OCI-LY7 (cell line): ENCODE measurements around the gene PARL. TPM values are rescaled to one million over a fixed set of nuclear protein-coding genes. Genes with fewer than 3 reads are reported as not detected.

Experiments used
- BruUV-seq: library from RNA; stranded (reverse); fragments of 400-500 nt; replicated peaks from 2 replicates; lab custom pipeline; 2021; lab: Mats Ljungman, UMichigan
- CTCF ChIA-PET: fragments of 300-600 bp; sonication (Branson Sonifier 250); formaldehyde crosslinking; loops from one replicate; lab custom pipeline; 2022; ENCODE audit warnings: antibody characterized with exemption; ENCODE audit not compliant: unreplicated experiment; lab: Charles Lee
- POLR2A ChIA-PET: fragments of 300-600 bp; sonication (Branson Sonifier 250); formaldehyde crosslinking; loops from one replicate; lab custom pipeline; 2022; ENCODE audit warnings: antibody characterized with exemption; lab: Charles Lee
- DNase-seq: peaks from one replicate; pipeline ENCODE4 v3.0.0-alpha.2; 2015; ENCODE audit warnings: low spot score
- H2AFZ ChIP-seq: fragments of 200-600 bp; sonication (generic), shearing (Covaris generic); 2 replicates; pipeline ENCODE4 v1.6.1; 2014; ENCODE audit warnings: mild to moderate bottlenecking, antibody characterized with exemption, low read length, moderate library complexity
- H3K27ac ChIP-seq: fragments of 200-600 bp; sonication (generic); 2 replicates; pipeline ENCODE4 v1.5.1; 2014; ENCODE audit warnings: mixed run types, low read depth, mild to moderate bottlenecking, moderate library complexity, low read length, inconsistent platforms; ENCODE audit not compliant: poor library complexity, severe bottlenecking
- H3K36me3 ChIP-seq: fragments of 200-600 bp; sonication (generic); 2 replicates; pipeline ENCODE4 v1.6.1; 2014; ENCODE audit warnings: mild to moderate bottlenecking, antibody characterized with exemption, low read length, moderate library complexity, mixed read lengths; ENCODE audit not compliant: insufficient read depth
- H3K4me1 ChIP-seq: fragments of 200-600 bp; sonication (generic); 2 replicates; pipeline ENCODE4 v1.5.1; 2014; ENCODE audit warnings: mild to moderate bottlenecking, low read length; ENCODE audit not compliant: insufficient read depth, poor library complexity, severe bottlenecking
- H3K4me2 ChIP-seq: fragments of 200-600 bp; sonication (generic); 2 replicates; pipeline ENCODE4 v1.6.1; 2014; ENCODE audit warnings: mild to moderate bottlenecking, low read length
- H3K4me3 ChIP-seq: fragments of 200-600 bp; sonication (generic); 2 replicates; pipeline ENCODE4 v1.5.1; 2014; ENCODE audit warnings: mild to moderate bottlenecking, low read depth, low read length; ENCODE audit not compliant: poor library complexity, severe bottlenecking
- H3K79me2 ChIP-seq: fragments of 200-600 bp; sonication (generic); 2 replicates; pipeline ENCODE4 v1.6.1; 2016; ENCODE audit warnings: low read depth, mild to moderate bottlenecking, low read length, moderate library complexity, mixed read lengths; ENCODE audit not compliant: insufficient read depth
- H3K9me2 ChIP-seq: fragments of 200-600 bp; sonication (generic); 2 replicates; pipeline ENCODE4 v1.6.1; 2016; ENCODE audit warnings: mild to moderate bottlenecking, low read length, mixed read lengths; ENCODE audit not compliant: insufficient read depth
- H3K9me3 ChIP-seq: fragments of 200-600 bp; sonication (generic); 2 replicates; pipeline ENCODE4 v1.6.1; 2014; ENCODE audit warnings: mild to moderate bottlenecking, mixed run types, low read length, mixed read lengths
- H4K20me1 ChIP-seq: fragments of 200-600 bp; sonication (generic); 2 replicates; pipeline ENCODE4 v1.6.1; 2014; ENCODE audit warnings: mild to moderate bottlenecking, antibody characterized with exemption, low read length, moderate library complexity, mixed read lengths; ENCODE audit not compliant: insufficient read depth
- EZH2phosphoT487 ChIP-seq: fragments of 200-600 bp; sonication (generic); IDR thresholded peaks from 2 replicates; pipeline ENCODE4 v1.6.1; 2018; ENCODE audit warnings: low read depth, borderline replicate concordance, mild to moderate bottlenecking, mixed run types, antibody characterized with exemption, low read length, moderate library complexity, mixed read lengths
- intact Hi-C: fragments of 100-400 bp; cut with micrococcal nuclease; formaldehyde crosslinking; loops from one replicate; pipeline ENCODE4 v1.10.0; 2022; ENCODE audit not compliant: unreplicated experiment
- total RNA-seq, 2 experiments: library from RNA; depleted of rRNA in 1 of 2; stranded (reverse); fragments of >200 nt in 1 of 2; shearing (Covaris generic) in 1 of 2; gene quantifications; 2 replicates each; pipeline ENCODE4 v1.2.3, GENCODE V29; 2014 to 2022
- TF ChIP-seq, protein P1 (sequence below): fragments of 200-600 bp; sonication (generic); conservative IDR thresholded peaks from 2 replicates; pipeline ENCODE4 v1.5.1; 2014; ENCODE audit warnings: mild to moderate bottlenecking, antibody characterized with exemption, low read length, moderate library complexity, mixed read lengths

PARL gene
- total RNA-seq, 2 experiments from 2014 or later: 43.5 to 69.3 TPM

DNA sequence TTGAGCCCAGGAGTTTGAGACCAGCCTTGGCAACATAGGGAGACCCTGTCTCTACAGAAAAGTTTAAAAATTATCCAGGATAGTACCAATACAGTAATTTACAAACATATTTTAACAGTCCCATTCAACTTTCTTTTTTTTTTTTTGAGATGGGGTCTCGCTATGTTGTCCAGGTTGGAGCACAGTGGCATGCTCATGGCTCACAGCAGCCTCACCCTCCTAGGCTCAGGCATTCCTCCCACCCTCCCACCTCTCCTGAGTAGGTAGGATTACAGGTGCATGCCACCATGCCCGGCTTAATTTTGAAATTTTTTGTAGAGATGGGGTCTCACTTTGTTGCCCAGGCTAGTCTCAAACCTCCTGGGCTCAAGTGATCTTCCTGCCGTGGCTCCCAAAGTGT, 46.8 kb downstream of the PARL start:
- H3K4me3 ChIP-seq: no peak overlapping the region
- no peak for DNase-seq
- H3K9me2 ChIP-seq: no peaks in the 10 kb centered on the region
- ChIA-PET POLR2A (no interaction called here), CTCF (no interaction called here)
- H3K4me1 ChIP-seq: no peaks in the 10 kb centered on the region
- no peaks in the 10 kb centered on the region for H3K79me2 ChIP-seq
- intact Hi-C loops: no loop called here
- no peak overlapping the region for H3K4me2 ChIP-seq
- H3K27ac ChIP-seq: no peak overlapping the region
- H4K20me1 ChIP-seq: no peaks in the 10 kb centered on the region
- no peak overlapping the region for H2AFZ ChIP-seq
- no TSS peak for BruUV-seq
- H3K9me3 ChIP-seq: no peaks in the 10 kb centered on the region
- TF ChIP-seq EZH2phosphoT487: no peak
- TF ChIP-seq, protein P1, sequence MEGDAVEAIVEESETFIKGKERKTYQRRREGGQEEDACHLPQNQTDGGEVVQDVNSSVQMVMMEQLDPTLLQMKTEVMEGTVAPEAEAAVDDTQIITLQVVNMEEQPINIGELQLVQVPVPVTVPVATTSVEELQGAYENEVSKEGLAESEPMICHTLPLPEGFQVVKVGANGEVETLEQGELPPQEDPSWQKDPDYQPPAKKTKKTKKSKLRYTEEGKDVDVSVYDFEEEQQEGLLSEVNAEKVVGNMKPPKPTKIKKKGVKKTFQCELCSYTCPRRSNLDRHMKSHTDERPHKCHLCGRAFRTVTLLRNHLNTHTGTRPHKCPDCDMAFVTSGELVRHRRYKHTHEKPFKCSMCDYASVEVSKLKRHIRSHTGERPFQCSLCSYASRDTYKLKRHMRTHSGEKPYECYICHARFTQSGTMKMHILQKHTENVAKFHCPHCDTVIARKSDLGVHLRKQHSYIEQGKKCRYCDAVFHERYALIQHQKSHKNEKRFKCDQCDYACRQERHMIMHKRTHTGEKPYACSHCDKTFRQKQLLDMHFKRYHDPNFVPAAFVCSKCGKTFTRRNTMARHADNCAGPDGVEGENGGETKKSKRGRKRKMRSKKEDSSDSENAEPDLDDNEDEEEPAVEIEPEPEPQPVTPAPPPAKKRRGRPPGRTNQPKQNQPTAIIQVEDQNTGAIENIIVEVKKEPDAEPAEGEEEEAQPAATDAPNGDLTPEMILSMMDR: no peak
- H3K36me3 ChIP-seq: peaks cover 71% of the 10 kb centered on the region

DNA sequence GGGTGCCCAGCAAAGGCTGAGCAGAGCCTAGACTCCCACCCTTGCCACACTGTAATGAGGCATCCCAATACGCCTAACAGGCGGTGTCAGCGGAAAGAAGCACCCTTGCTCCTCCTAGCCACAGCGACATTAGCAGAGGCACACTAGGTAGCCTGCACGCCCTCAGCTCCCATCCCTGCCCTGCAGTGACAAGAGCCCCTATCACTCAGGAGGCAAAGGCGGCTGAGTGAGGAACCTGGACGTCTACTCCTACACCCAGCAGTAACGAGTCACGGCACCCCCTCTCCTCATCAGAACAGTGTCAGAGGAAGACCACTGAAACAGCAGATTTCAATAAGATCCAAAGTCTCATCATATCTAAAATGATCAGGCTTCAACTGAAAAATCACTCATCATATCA, 47.3 kb downstream of the PARL start:
- H3K9me2 ChIP-seq: no peaks in the 10 kb centered on the region
- intact Hi-C loops: no loop called here
- no TSS peak for BruUV-seq
- no peak for DNase-seq
- POLR2A ChIA-PET: no interaction called here
- H3K79me2 ChIP-seq: no peaks in the 10 kb centered on the region
- no peak overlapping the region for H3K4me3 ChIP-seq
- no peak for TF ChIP-seq EZH2phosphoT487
- TF ChIP-seq, protein P1: no peak
- no peak overlapping the region for H3K27ac ChIP-seq
- H3K36me3 ChIP-seq: peaks cover 75% of the 10 kb centered on the region
- H4K20me1 ChIP-seq: no peaks in the 10 kb centered on the region
- no peak overlapping the region for H3K4me2 ChIP-seq
- no peaks in the 10 kb centered on the region for H3K4me1 ChIP-seq
- H3K9me3 ChIP-seq: no peaks in the 10 kb centered on the region
- no peak overlapping the region for H2AFZ ChIP-seq
- CTCF ChIA-PET: no interaction called here

DNA sequence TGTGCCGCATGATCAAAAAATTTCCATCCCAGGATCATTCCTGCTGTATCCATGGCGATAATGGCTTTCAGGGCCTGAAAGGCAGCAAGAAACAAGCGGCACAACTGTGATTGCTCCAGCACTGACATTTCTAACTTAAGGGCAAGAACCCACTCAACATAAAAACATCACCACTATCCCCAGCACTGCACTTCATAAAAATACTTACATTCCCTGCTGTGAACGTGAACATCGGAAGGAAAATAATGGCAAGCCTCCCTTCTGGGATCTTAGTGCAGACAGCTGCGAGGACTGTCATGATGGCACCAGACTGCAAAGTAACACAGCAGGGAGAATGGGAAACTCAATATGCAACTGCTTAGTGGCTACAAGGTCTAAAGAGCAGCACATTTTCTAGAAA, 51.2 kb downstream of the PARL start:
- H3K36me3 ChIP-seq: peaks cover 50% of the 10 kb centered on the region; the same call in 1 of the 2 replicates

More for the DNA sequence above, 51.2 kb downstream of the PARL start:
- Histone ChIP-seq H3K4me3 (no peak overlapping the region), H2AFZ (no peak overlapping the region), H3K9me2 (no peaks in the 10 kb centered on the region), H3K4me2 (no peak overlapping the region), H3K4me1 (no peaks in the 10 kb centered on the region), H3K27ac (no peak overlapping the region), H4K20me1 (no peaks in the 10 kb centered on the region), H3K9me3 (no peaks in the 10 kb centered on the region), H3K79me2 (no peaks in the 10 kb centered on the region)
- no TSS peak for BruUV-seq
- intact Hi-C loops: no loop called here
- DNase-seq: no peak
- POLR2A ChIA-PET: interaction anchor here (0.6 to 0.8 kb wide), 3 partner anchors 11 to 485 kb away, joined by 3 to 4 read pairs (median 3); no protein-coding TSS in a partner anchor
- TF ChIP-seq, protein P1: no peak
- TF ChIP-seq EZH2phosphoT487: no peak
- CTCF ChIA-PET: no interaction called here
